Tibial nerve (tissue), 4 donors: ENCODE measurements around the gene EPHB4. TPM values are rescaled to one million over a fixed set of nuclear protein-coding genes. Genes with fewer than 3 reads are reported as not detected.
"Not testable (repeated sequence)": the region's sequence is repeated elsewhere in the genome, so short reads cannot be mapped to it uniquely, and the experiment has no call there.

Experiments
- DNase-seq, 2 donors: peaks; one replicate each; pipeline ENCODE4 v3.0.0-alpha.2; 2019; ENCODE audit warnings: low spot score in 2 of 2
- H3K27ac ChIP-seq, 4 donors: fragments of 200-600 bp; sonication (generic) in 3 of 4; one replicate each; pipeline ENCODE4 v1.5.1; 2017 to 2019; ENCODE audit warnings: mild to moderate bottlenecking in 1 of 4
- H3K27me3 ChIP-seq, 2 donors: fragments of 200-600 bp; sonication (generic) in 1 of 2; one replicate each; pipeline versions ENCODE4 v1.5.1 to v1.6.0; 2017 to 2019
- H3K36me3 ChIP-seq, 3 donors: fragments of 200-600 bp; sonication (generic); one replicate each; pipeline ENCODE4 v1.5.1; 2018 to 2019
- H3K4me1 ChIP-seq, 4 donors: fragments of 200-600 bp; sonication (generic) in 3 of 4; one replicate each; pipeline ENCODE4 v1.5.1; 2017 to 2019
- H3K4me3 ChIP-seq, 4 donors: fragments of 200-600 bp; sonication (generic) in 3 of 4; one replicate each; pipeline ENCODE4 v1.5.1; 2017 to 2019; ENCODE audit warnings: mild to moderate bottlenecking in 1 of 4, moderate library complexity in 1 of 4
- H3K9me3 ChIP-seq, 4 donors: fragments of 200-600 bp; sonication (generic) in 3 of 4; one replicate each; pipeline ENCODE4 v1.5.1; 2017 to 2019
- CTCF ChIP-seq, 5 experiments: fragments of 200-600 bp in 3 of 5; fragments of 450-650 bp in 2 of 5; sonication (generic) in 3 of 5; IDR thresholded peaks; one replicate each; pipeline ENCODE4 v1.5.1; 2016 to 2019; ENCODE audit warnings: antibody characterized with exemption in 5 of 5, mild to moderate bottlenecking in 3 of 5, moderate library complexity in 2 of 5
- EP300 ChIP-seq, 2 donors: sonication (generic); formaldehyde crosslinking; IDR thresholded peaks; one replicate each; pipeline ENCODE4 v1.6.1; 2017; ENCODE audit warnings: antibody characterized with exemption in 2 of 2, mild to moderate bottlenecking in 1 of 2
- POLR2A ChIP-seq, 2 donors: fragments of 450-650 bp; IDR thresholded peaks; one replicate each; pipeline ENCODE4 v1.6.1; 2017; ENCODE audit warnings: antibody characterized with exemption in 2 of 2, mild to moderate bottlenecking in 2 of 2, moderate library complexity in 2 of 2
- WGBS, 2 donors: methylation state at CpG; one replicate each; pipeline ENCODE4 v1.1.5; 2018; 5-methylcytosine and 5-hydroxymethylcytosine counted together
- total RNA-seq, 4 donors: library from RNA; depleted of rRNA; stranded (reverse); fragments of >200 nt; gene quantifications; one replicate each; pipeline ENCODE4 v1.1.0, GENCODE V29; 2016

Gene EPHB4
- total RNA-seq, 4 donors from 2014 or later, result 15.5 to 37.5 (median 25.9) TPM

GRCh38 chr7:100859856-100860255 is 32.5 kb upstream of the EPHB4 start:
- no peaks in the 10 kb centered on the region for H3K9me3 ChIP-seq
- 79 to 85% methylated on average over 15 of the region's 15 CpGs for WGBS, 2 donors
- DNase-seq, result no peak

GRCh38 chr7:100856871-100857282 is 29.6 kb upstream of the EPHB4 start:
- TF ChIP-seq EP300 (IDR thresholded peaks at IDR 0.05) (no peak), CTCF (IDR thresholded peaks at IDR 0.05) (no peak), POLR2A (IDR thresholded peaks at IDR 0.05) (no peak)
- H3K36me3 ChIP-seq, result peaks cover 0 to 71% (median 0%) of the 10 kb centered on the region in 3 donors
- no peak overlapping the region for H3K4me3 ChIP-seq
- H3K27ac ChIP-seq, result no peak overlapping the region
- no peaks in the 10 kb centered on the region for H3K9me3 ChIP-seq
- no peak for DNase-seq
- peaks cover 0 to 23% (median 2%) of the 10 kb centered on the region in 4 donors for H3K4me1 ChIP-seq
- no peaks in the 10 kb centered on the region for H3K27me3 ChIP-seq
- 68 to 78% methylated on average over 16 of the region's 16 CpGs for WGBS, 2 donors

More at GRCh38 chr7:100859856-100860255, 32.5 kb upstream of the EPHB4 start:
- Histone ChIP-seq H3K27ac (no peak overlapping the region), H3K4me1 (peaks cover 0 to 10% (median 3%) of the 10 kb centered on the region in 4 donors), H3K36me3 (peaks cover 0 to 88% (median 0%) of the 10 kb centered on the region in 3 donors), H3K4me3 (no peak overlapping the region), H3K27me3 (no peaks in the 10 kb centered on the region)
- TF ChIP-seq POLR2A (IDR thresholded peaks at IDR 0.05), result no peak
- TF ChIP-seq EP300 (IDR thresholded peaks at IDR 0.05), result no peak
- TF ChIP-seq CTCF (IDR thresholded peaks at IDR 0.05), result no peak

- peaks cover 0 to 25% (median 3%) of the 10 kb centered on the region in 4 donors for H3K4me1 ChIP-seq
- no peak overlapping the region for H3K4me3 ChIP-seq
- no peak overlapping the region for H3K27ac ChIP-seq
- no peaks in the 10 kb centered on the region for H3K9me3 ChIP-seq
- H3K27me3 ChIP-seq, result no peaks in the 10 kb centered on the region
- TF ChIP-seq POLR2A (IDR thresholded peaks at IDR 0.05), result no peak
- no peak for TF ChIP-seq CTCF (IDR thresholded peaks at IDR 0.05)
- no peak for TF ChIP-seq EP300 (IDR thresholded peaks at IDR 0.05)
- WGBS, 2 donors, result 91 to 92% methylated on average over 10 of the region's 10 CpGs
- H3K36me3 ChIP-seq, result peaks cover 0 to 57% (median 0%) of the 10 kb centered on the region in 3 donors
- DNase-seq, result no peak
Measured at GRCh38 chr7:100855515-100855914, 28.2 kb upstream of the EPHB4 start.

GRCh38 chr7:100854899-100855298 is 27.6 kb upstream of the EPHB4 start:
- DNase-seq, H3K27ac ChIP-seq, H3K4me3 ChIP-seq, H3K9me3 ChIP-seq, H3K27me3 ChIP-seq: not testable (repeated sequence)
- Histone ChIP-seq H3K4me1 (peaks cover 0 to 25% (median 3%) of the 10 kb centered on the region in 4 donors), H3K36me3 (peaks cover 0 to 51% (median 0%) of the 10 kb centered on the region in 3 donors)
- WGBS, 2 donors, result 92 to 93% methylated on average over 9 of the region's 9 CpGs

GRCh38 chr7:100854146-100854895 is 27.0 kb upstream of the EPHB4 start:
- H3K36me3 ChIP-seq, result peaks cover 0 to 45% (median 0%) of the 10 kb centered on the region in 3 donors
- peaks cover 0 to 25% (median 3%) of the 10 kb centered on the region in 4 donors for H3K4me1 ChIP-seq
- TF ChIP-seq EP300 (IDR thresholded peaks at IDR 0.05) (no peak), CTCF (IDR thresholded peaks at IDR 0.05) (no peak), POLR2A (IDR thresholded peaks at IDR 0.05) (no peak)
- no peak for DNase-seq
- no peaks in the 10 kb centered on the region for H3K9me3 ChIP-seq
- H3K4me3 ChIP-seq, result no peak overlapping the region
- no peak overlapping the region for H3K27ac ChIP-seq
- no peaks in the 10 kb centered on the region for H3K27me3 ChIP-seq
- WGBS, 2 donors, result 88 to 89% methylated on average over 14 of the region's 14 CpGs
